AG04450 (cell line): ENCODE data around the gene DUSP5. TPM values are rescaled to one million over a fixed set of nuclear protein-coding genes. Genes with fewer than 3 reads are reported as not detected.

Experiments
- CTCF ChIA-PET: fragments of 300-600, 350-600 bp; formaldehyde crosslinking; extraction: SDS; loops from one replicate; lab custom pipeline; 2022; ENCODE audit warnings: antibody characterized with exemption, inconsistent platforms; lab: Charles Lee
- POLR2A ChIA-PET: fragments of 350-600 bp; formaldehyde crosslinking; extraction: SDS; loops from one replicate; lab custom pipeline; 2021; ENCODE audit warnings: antibody characterized with exemption, inconsistent platforms; lab: Yijun Ruan, JAX
- DNase-seq: peaks from one replicate; pipeline ENCODE4 v3.0.0-alpha.2; 2011; ENCODE audit warnings: low read depth, low spot score
- H3K27ac ChIP-seq: one replicate; pipeline ENCODE4 v1.5.1; 2012; ENCODE audit warnings: low read depth, low read length, control low read depth
- H3K27me3 ChIP-seq: one replicate; pipeline ENCODE4 v1.6.0; 2012; ENCODE audit warnings: low read length; ENCODE audit not compliant: control insufficient read depth, insufficient read depth
- H3K4me3 ChIP-seq: 2 replicates; pipeline ENCODE4 v1.5.1; 2011; ENCODE audit warnings: mild to moderate bottlenecking, low read depth, low read length, control low read depth
- H3K9me3 ChIP-seq: 2 replicates; pipeline ENCODE4 v1.5.1; 2012; ENCODE audit warnings: low read length; ENCODE audit not compliant: control insufficient read depth, insufficient read depth
- polyA plus RNA-seq: library from polyadenylated mRNA; depleted of rRNA; stranded (reverse); fragments of >200 nt; gene quantifications from 2 replicates; pipeline ENCODE4 v1.2.3, GENCODE V29; 2011
- TF ChIP-seq, protein P1 (sequence below): IDR thresholded peaks from 2 replicates; pipeline ENCODE4 v1.5.1; 2011; ENCODE audit warnings: low read depth, low read length, control low read depth, inconsistent platforms

DUSP5 gene
- polyA plus RNA-seq, 1 experiment = 35.7 TPM

DNA sequence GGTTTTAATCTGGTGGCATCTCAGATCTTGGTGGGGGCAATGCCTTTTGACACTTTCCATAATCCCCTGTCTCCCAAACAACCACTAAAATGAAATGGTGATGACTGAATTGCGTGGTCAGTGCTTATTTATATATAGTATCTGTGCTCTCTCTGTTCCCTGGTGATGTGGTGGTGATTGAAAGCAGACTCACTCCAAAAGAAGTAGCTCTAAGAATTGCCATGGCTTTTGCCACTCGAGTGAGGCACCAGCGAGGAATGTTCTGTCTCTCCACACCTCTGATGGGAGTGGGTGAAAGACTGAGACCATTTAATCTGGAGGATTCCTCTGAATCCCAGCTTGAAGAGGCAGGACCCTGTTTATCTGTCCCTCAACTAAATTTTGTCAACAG is 2.8 kb downstream of the DUSP5 start:
- TF ChIP-seq, protein P1, sequence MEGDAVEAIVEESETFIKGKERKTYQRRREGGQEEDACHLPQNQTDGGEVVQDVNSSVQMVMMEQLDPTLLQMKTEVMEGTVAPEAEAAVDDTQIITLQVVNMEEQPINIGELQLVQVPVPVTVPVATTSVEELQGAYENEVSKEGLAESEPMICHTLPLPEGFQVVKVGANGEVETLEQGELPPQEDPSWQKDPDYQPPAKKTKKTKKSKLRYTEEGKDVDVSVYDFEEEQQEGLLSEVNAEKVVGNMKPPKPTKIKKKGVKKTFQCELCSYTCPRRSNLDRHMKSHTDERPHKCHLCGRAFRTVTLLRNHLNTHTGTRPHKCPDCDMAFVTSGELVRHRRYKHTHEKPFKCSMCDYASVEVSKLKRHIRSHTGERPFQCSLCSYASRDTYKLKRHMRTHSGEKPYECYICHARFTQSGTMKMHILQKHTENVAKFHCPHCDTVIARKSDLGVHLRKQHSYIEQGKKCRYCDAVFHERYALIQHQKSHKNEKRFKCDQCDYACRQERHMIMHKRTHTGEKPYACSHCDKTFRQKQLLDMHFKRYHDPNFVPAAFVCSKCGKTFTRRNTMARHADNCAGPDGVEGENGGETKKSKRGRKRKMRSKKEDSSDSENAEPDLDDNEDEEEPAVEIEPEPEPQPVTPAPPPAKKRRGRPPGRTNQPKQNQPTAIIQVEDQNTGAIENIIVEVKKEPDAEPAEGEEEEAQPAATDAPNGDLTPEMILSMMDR = no peak
- peak overlapping the region; percentile 86 for H3K4me3 ChIP-seq
- peaks cover 4% of the 10 kb centered on the region; the same call in 1 of the 2 replicates for H3K9me3 ChIP-seq
- no peak for DNase-seq
- peak overlapping the region; percentile 91 for H3K27ac ChIP-seq
- POLR2A ChIA-PET = interaction anchor here (0.5 to 2.1 kb wide), 9 partner anchors 12 to 147 kb away, joined by 3 to 7 read pairs (median 5); no protein-coding TSS in a partner anchor
- CTCF ChIA-PET = interaction anchor here (0.8 to 3.8 kb wide), 5 partner anchors 46 to 193 kb away, joined by 3 to 29 read pairs (median 5); no protein-coding TSS in a partner anchor
- no peaks in the 10 kb centered on the region for H3K27me3 ChIP-seq

DNA sequence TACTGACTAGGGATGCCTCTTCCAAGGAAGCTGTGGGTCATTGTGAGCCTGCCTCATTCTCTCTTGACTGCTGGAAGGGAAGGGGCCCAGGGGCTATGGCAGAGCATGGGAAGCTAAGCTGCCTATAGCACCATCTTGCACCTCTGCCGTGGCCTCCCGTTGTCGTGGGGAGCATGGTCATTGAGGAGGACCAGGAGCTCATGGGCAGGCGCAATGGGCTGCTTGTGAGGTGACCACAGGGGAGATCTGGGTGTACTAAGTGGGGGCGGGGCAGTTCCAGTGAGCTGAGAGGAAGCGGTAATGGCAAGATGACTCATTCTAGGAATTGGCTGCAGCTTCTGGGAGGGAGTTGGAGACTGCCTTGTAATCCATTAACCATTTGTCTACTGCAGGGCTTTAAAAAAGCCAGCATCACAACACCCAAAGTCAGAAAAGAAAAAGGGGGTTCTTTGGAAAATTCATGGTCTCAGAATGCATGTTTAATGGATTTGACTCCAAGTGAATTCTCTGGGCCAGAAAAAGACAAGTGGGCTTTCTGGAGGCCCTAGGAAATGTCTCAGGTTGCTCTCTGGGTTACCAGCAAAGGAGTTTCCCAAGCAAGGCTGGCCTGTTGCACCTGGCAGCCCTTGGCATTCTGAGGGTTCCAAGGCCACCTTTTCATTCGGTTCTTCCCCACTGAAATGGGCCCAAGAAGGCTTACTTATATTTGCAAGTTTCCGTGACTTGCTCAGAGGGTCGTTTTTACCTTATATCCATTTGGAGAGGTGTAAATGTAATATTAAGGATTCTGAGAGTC is 3.6 kb downstream of the DUSP5 start:
- ChIA-PET POLR2A (interaction anchor here (0.7 to 2.1 kb wide), 8 partner anchors 11 to 148 kb away, joined by 3 to 7 read pairs (median 5); no protein-coding TSS in a partner anchor), CTCF (interaction anchor here (0.8 to 3.8 kb wide), 4 partner anchors 45 to 194 kb away, joined by 3 to 29 read pairs (median 11); no protein-coding TSS in a partner anchor)
- peak; percentile 78 for DNase-seq
- Histone ChIP-seq H3K27ac (peak overlapping the region; percentile 91), H3K4me3 (peak overlapping the region; percentile 86), H3K9me3 (peaks cover 4% of the 10 kb centered on the region; the same call in 1 of the 2 replicates), H3K27me3 (no peaks in the 10 kb centered on the region)
- TF ChIP-seq, protein P1 = no peak

DNA sequence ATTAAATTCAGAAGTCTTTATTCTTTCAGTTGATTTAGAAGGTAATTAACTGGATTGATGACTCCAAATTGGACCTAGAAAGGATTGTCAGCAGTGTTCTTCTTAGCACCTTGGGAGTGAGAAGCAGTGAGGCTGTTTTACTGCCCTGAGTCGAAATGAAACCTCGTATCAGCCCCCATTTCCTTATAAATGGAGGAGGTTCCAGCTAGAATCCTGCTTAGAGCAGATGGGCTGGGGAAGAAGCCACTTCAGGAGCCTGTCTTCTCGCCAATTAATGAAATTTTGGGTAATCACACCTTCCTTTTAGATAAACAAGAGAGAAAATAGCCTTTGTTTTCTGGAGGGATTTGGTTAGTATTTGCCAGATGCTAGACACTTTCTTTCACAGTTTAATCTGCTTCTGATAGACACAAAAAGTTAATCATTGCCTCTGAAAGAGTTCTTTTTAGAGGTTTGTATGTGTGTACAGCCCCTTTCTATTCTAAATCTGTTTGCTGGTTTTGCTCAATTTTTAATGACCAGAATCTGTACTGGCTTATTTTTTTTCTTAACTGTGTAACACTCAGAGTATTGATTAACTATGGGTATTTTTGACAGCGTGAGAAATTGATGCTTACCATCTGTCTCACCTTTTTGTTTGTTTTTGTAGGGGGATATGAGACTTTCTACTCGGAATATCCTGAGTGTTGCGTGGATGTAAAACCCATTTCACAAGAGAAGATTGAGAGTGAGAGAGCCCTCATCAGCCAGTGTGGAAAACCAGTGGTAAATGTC is 4.6 kb downstream of the DUSP5 start:
- Histone ChIP-seq H3K9me3 (peaks cover 4% of the 10 kb centered on the region; the same call in 1 of the 2 replicates), H3K27ac (peak overlapping the region; percentile 81), H3K27me3 (no peaks in the 10 kb centered on the region), H3K4me3 (peak overlapping the region; percentile 86)
- POLR2A ChIA-PET = interaction anchor here (1.5 to 2.6 kb wide), 2 partner anchors 11 to 148 kb away, joined by 4 to 19 read pairs; no protein-coding TSS in a partner anchor
- CTCF ChIA-PET = interaction anchor here (1.0 to 5.3 kb wide), 3 partner anchors 44 to 192 kb away, joined by 3 to 24 read pairs (median 5); no protein-coding TSS in a partner anchor
- DNase-seq = no peak
- TF ChIP-seq, protein P1 = no peak

DNA sequence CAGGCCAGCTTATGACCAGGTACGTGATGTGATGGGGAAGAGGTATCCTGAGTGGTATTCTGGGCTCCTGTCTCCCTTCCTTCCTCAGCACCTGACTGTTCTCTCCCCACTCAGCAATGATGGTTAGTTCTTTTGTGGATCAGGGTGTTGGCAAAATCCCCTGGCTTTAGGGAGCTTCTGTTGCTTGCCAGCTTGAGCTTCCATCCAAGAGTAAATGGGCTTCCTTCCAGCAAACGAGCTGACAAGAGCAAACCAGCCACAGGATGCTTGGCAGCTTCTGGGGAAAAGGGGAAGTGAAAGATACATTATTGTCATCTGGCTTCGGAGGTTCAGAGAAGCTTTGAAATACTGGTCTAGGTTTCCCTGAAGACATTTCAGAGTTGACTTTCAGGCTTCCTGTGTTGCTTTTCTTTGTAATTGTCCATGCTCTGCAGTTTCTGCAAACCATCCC is 5.2 kb downstream of the DUSP5 start:
- peak overlapping the region; percentile 81 for H3K27ac ChIP-seq
- CTCF ChIA-PET = interaction anchor here (0.8 to 5.3 kb wide), 6 partner anchors 42 to 192 kb away, joined by 3 to 24 read pairs (median 4); no protein-coding TSS in a partner anchor
- peak overlapping the region; percentile 17 for H3K4me3 ChIP-seq
- peaks cover 4% of the 10 kb centered on the region; the same call in 1 of the 2 replicates for H3K9me3 ChIP-seq
- TF ChIP-seq, protein P1 = no peak
- H3K27me3 ChIP-seq = no peaks in the 10 kb centered on the region
- no peak for DNase-seq
- POLR2A ChIA-PET = interaction anchor here (1.3 to 2.6 kb wide), 3 partner anchors 10 to 150 kb away, joined by 4 to 19 read pairs (median 4); no protein-coding TSS in a partner anchor
